ENCODE data around the gene DIRAS1.
"Not testable (repeated sequence)": the region's sequence is repeated elsewhere in the genome, so short reads cannot be mapped to it uniquely, and the experiment has no call there.

The DIRAS1 gene

DNA sequence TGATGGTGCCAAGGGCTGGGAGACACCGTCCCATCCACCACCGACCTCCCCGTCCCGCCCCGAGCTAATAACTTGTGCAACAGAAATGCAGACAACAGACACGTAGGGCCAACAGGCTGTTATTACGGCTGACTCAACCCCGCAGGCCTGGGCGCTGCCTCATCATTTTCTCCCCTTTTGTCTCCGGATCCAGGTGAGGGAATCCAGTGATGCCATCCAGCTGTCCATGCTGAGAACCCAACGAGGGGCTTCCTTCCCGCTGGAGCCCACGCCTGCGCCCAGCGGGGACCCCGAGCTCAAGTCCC lies 6.4 kb upstream of the DIRAS1 start:
- no peak for DNase-seq (ENCODE audit: low read depth in 2 of 2)

GRCh38 chr19:2726904-2727639 lies 5.9 kb upstream of the DIRAS1 start:
- no peak for DNase-seq (ENCODE audit: low read depth in 2 of 2)

DNA sequence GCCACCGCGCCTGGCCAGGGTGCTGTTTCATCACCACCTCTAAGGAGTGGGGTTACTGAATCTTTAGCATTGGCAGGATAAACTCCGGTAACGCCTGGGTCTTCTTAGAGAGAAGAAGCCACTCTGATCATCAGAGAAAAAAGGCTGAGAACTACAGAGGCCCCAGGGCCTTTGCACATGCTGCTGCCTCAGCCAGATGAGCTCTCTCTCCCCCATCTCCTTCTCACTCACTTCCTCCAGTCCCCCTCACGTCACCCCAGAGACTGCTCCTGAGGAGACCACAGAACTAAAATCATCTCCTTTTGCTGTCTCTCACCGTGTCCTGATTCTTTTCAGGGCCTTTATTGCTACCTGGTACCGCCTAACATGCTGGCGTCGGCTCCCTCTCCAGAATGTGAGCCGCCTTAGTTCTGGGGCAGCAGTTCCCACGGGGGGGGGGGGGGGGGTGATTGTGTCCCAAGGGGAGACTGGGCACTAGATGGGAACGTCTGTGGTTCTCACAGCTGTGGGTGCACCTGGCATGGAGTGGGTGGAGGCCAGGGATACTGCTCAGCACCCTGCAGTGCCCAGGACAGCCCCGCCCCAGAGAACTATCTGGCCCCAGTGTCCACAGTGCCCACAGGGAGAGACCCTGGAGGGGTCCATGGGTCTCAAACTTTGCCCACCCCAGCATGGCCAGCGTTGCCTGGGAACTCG lies 5.1 kb upstream of the DIRAS1 start:
- no peak for DNase-seq (ENCODE audit: low read depth in 2 of 2)

- DNase-seq (ENCODE audit: low read depth in 2 of 2), result no peak
These were observed 3.0 kb upstream of the DIRAS1 start for GRCh38 chr19:2724148-2724557.

- DNase-seq (ENCODE audit: low read depth in 2 of 2), result no peak
These were observed 2.6 kb upstream of the DIRAS1 start for GRCh38 chr19:2723747-2724146.

DNA sequence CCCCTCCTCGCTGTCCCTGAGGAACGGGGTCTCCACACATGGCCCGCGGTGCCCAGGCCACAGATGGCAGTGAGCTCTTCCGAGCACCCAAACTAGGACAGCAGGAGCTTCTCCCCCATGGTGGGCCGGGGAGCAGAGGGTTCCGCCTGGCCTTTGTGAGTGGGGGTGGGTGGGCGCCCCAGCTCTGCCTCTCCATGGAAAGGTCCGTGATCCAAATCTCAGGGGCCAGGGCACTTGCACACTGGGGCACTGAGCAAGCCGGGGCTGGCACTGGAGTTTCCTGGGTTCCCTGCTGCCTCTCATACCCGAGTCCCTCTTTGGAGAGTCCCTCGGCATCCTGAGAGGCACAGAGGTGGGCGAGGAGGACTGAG lies 2.2 kb upstream of the DIRAS1 start:
- no peak for DNase-seq (ENCODE audit: low read depth in 2 of 2)

- no peak for DNase-seq (ENCODE audit: low read depth in 2 of 2)
These were observed 1.6 kb upstream of the DIRAS1 start for GRCh38 chr19:2722541-2723344.

DNA sequence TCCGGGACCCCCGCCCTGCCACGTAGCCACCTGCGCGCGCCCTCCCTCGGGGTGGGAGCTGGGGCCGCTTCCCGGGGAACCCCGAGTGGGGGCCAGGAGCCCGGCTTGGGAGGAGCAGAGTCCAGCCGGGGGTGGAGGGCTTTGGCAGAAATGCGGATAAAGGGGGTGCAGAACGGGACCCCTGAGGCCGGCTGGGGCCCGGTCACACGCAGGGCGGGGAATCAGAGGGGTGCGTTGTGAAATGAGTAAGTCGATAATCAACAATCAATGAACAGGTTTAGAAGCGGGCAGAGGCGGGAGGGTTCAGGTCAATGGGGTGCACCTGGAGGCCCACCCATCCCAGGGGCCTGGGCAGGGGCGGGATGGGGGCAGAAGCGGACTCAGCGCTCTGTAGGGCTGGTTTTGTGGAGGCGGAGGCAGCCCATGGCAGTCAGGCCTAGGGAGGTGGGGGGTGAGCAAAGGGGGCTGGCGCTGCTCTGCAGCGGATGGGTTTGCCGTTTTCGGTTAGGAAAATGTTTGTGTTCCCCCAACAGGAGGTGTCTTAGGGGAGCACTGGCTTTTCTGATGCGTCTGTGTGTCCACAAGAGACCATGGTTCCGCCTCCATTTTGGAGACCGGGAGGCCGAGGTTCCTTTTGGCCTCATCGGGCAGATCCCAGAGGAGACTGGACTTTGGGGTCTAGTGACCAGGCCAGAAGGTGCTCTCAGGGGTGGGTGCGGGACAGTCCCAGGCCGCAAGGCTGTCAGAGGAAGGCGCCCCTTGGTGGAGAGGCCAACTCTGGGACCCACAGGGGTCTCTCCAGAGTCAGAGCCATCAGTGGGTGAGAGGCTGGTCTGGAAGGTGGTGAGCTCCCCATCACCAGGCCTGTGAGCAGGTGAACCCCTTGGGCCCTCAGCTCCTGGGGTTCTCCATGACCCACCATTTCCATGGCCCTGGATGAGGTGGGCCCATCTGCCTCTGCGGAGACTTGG lies 683 bp upstream of the DIRAS1 start:
- no peak for DNase-seq (ENCODE audit: low read depth in 2 of 2)

DNA sequence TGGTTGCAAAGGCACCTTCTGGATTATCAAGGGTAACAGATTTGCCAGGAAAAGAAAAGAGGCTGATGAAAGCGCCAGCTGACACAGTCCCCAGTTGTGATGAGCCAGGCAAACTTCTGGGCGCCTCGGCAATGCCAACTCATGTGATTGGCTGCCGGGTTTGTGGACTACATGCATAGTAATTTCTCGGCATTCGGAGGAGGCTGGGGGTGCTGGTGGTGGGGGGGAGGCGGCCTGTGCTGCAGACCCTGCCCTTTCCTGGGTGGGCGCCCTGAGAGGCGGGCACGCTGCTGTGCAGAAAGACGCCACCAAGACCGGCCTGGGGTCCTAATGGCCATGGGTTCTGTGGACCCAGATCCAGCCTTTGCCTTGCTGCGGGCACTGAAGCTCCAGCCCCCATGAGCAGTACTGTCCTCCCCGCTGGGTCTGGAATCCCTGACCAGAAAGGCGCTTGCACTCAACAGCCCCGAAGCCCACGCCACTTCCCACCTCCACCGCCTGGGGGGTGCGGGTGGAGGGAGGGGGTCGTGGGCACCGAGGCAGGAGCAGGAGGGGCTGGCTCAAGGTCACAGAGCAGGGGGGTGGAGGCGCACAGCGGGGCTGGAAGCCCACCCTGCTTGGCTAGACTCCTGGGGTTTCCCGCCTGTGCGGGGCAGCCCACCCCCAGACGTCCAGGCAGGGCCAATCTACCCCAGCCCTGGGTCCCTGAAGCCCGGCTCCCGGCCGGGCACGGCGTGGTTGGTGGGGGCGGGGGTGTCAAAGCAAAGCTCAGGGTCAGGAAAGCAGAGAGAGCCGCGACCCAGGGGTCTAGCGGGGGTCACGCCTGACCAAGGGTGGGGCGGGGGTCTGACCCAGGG lies 1.0 kb downstream of the DIRAS1 start:
- DNase-seq (ENCODE audit: low read depth in 2 of 2), result no peak

- no peak for DNase-seq (ENCODE audit: low read depth in 2 of 2)
These were observed 1.9 kb downstream of the DIRAS1 start for GRCh38 chr19:2719232-2719735.

DNA sequence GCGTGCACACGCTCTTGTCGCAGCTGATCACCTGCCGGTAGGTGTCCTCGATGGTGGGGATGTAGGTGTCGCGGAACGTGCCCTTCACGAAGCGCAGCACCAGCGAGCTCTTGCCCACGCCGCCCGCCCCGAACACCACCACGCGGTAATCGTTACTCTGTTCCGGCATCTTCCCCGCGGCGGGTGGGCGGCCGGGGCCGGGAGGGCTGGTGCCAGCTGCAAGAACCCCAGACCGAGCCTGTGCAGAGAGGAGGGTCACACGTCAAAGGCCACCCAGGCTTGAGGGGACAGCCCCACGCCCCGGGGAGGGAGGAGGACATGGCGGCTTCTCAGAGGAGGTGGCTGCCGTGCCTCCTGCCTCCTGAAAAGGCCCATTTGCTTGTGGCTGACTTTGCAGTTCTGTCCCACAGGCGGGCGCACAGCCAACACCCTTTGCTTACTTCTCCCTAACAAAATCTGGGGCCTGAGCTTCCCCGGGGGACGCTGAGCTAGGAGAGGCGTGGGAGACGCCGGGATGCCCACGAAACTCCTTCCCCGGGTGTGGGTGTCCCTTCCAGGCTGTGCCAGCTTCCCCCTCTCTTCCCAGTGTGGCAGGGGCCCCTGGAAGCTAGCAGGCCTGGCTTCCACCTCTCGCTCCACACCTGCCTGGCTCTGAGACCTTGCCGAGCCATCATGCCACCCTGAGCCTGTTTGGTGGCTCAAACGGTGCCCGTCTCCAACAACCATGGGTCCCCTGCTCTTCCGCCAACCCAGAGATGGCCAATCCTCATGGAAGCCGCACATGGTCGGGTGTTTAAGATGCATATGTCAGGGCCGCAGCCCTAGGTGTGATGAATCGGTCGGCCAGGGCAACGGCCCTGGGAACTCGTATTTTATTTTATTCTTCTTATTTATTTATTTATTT lies 3.3 kb downstream of the DIRAS1 start:
- no peak for DNase-seq (ENCODE audit: low read depth in 2 of 2)

DNA sequence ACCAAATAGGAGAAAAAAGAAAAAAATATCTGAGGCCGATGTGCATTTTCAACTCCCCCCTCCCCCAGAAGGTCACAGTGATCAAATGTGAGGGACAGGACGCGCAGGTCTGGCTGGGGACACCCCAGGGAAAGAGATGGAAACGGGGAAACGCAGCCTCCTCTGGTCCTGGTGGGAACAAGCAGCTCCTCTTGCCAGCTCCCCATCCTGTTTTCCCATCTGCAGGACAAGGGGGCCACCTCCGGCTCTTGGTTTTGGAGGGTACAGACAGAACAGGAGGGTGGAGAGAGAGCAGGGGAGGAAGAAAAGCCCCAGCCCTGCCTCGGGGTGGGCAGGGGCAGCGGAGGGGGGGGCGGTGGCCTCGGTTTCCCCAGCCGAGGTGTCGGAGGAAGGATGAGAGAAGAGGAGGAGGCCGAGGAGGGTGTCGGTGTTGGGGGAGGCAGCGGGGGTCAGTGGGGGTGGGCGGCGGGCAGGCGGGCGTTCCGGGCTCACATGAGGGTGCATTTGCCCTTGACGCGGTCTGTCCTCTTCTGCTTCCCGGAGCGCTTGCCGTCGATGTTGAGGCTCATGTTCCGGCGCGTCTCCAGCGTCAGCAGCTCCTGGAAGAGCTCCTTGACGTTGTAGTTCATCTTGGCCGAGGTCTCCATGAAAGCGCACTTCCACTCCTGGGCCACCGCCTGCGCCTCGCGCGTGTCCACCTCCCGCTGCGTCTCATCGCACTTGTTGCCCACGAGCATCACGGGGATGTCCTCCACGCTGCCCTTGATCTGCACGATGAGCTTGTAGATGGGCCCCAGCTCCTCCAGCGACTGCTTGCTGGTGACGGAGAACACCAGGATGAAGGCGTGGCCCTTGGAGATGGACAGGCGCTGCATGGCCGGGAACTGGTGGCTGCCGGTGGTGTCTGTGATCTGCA lies 4.2 kb downstream of the DIRAS1 start:
- DNase-seq (ENCODE audit: low read depth in 2 of 2), result no peak

DNA sequence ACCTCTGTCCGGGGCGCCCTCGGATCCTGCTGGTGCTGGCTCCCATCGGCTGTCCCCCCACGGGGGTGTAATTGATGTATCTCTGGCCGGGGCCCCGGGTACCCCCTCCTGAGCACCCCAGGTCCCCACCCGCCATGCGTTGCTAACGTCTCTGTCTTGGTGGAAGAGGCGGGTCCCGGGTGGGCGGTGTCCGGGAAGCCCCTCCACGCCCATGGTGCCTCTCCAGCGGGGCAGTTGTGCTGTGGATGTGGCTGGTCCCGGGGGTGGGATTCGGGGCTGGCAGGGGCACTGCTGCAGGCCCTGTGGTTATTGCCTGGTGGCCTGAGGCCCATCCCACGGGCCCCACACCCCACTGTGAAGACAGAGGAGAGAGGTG lies 4.9 kb downstream of the DIRAS1 start:
- DNase-seq (ENCODE audit: low read depth in 2 of 2), result no peak

- DNase-seq (ENCODE audit: low read depth in 2 of 2), result no peak
These were observed 5.5 kb downstream of the DIRAS1 start for GRCh38 chr19:2715470-2716274.

DNA sequence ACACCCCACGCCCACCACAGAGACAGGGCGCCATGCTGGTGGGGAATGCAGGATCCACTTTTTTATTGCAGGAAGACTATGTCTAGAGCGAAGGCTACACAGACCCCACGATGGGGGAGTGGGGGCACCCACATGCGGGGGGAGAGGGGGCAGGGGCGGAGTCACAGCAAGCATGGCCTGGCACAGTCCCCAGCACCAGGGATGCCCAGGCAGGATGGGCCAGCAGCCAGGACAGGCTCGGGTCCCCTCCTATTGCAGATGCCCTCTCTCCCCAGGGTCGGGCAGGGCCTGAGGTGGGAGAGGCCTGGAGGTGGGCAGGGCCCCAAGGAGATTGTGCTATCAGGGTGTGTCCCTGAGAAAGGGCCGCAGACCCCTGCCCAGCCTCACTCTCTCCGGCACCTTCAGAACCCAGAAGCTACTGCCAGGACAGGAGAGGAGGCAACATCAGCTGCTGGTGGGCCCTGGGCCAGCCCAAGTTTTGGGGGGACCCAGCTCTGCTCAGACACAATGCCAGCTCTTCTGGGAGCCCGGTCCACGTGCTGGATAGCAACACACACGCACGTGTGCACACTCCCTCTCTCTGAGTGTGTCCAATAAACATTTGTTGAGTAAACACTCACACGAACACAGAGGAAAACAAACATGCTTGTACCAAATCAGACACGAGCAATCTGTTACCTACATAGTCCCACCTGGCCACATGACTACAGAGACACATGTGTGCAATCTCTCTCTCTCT lies 6.5 kb downstream of the DIRAS1 start:
- DNase-seq (ENCODE audit: low read depth in 2 of 2), result no peak

DNA sequence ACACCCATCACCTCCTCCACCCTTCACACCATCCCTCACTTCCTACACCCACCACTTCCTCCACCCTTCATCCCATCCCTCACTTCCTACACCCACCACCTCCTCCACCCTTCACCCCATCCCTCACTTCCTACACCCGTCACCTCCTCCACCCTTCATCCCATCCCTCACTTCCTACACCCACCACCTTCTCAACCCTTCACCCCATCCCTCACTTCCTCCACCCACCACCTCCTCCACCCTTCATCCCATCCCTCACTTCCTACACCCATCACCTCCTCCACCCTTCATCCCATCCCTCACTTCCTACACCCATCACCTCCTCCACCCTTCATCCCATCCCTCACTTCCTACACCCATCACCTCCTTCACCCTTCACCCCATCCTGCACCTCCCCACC lies 7.1 kb downstream of the DIRAS1 start:
- DNase-seq (ENCODE audit: low read depth in 2 of 2), result not testable (repeated sequence)

DNA sequence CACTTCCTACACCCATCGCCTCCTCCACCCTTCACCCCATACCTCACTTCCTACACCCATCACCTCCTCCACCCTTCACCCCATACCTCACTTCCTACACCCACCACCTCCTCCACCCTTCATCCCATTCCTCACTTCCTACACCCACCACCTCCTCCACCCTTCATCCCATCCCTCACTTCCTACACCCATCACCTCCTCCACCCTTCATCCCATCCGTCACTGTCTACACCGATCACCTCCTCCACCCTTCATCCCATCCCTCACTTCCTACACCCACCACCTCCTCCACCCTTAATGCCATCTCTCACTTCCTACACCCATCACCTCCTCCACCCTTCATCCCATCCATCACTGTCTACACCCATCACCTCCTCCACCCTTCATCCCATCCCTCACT lies 8.0 kb downstream of the DIRAS1 start:
- DNase-seq (ENCODE audit: low read depth in 2 of 2), result not testable (repeated sequence)
